ENCODE results near the gene ANXA10.
"Not testable (repeated sequence)": the region's sequence is repeated elsewhere in the genome, so short reads cannot be mapped to it uniquely, and the experiment has no call there.

The ANXA10 gene

DNA sequence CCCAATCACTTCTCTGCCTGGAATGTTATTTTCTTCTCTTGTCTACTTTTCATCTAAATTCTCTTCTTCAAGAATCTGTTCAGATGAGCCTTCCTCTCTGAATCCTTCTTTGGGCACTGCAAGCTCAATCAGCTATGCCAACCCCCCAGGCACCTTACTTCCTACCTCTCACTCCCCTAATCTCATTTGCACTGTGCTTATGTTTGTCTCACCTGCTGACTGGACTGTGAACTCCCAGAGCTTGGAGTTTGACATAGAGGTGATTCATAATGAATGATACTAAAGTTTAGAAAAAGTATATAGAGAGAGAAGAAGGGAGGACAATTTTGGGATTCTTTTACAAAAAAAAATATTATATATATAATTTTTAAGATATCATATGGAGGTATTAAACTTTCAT lies 36.3 kb downstream of the ANXA10 start:
- TF ChIP-seq PKNOX1 (IDR thresholded peaks at IDR 0.05) (no peak), L3MBTL2 (conservative IDR thresholded peaks at IDR 0.05) (no peak), TARDBP (IDR thresholded peaks at IDR 0.05) (no peak), CTBP1 (IDR thresholded peaks at IDR 0.05; ENCODE audit: borderline replicate concordance) (no peak), ELF4 (IDR thresholded peaks at IDR 0.05) (no peak), SUZ12 (IDR thresholded peaks at IDR 0.05) (no peak), HDGF (IDR thresholded peaks at IDR 0.05; ENCODE audit: borderline replicate concordance) (no peak), BHLHE40 (IDR thresholded peaks at IDR 0.05; ENCODE audit: borderline replicate concordance) (no peak), FOXA1 (IDR thresholded peaks at IDR 0.05) (no peak), NFRKB (IDR thresholded peaks at IDR 0.05) (no peak), FOXK2 (IDR thresholded peaks at IDR 0.05) (no peak), ARNT (IDR thresholded peaks at IDR 0.05) (no peak), ZNF384 (IDR thresholded peaks at IDR 0.05) (no peak), SP1 (IDR thresholded peaks at IDR 0.05) (no peak), LEF1 (IDR thresholded peaks at IDR 0.05; ENCODE audit: borderline replicate concordance) (no peak), FOXM1 (IDR thresholded peaks at IDR 0.05; ENCODE audit: borderline replicate concordance) (no peak)
- CTCF ChIA-PET, result no interaction called here
- POLR2A ChIA-PET, result no interaction called here
- DNase-seq (ENCODE audit: extremely low spot score), result no peak

- CTCF ChIA-PET, result no interaction called here
- no peak for DNase-seq (ENCODE audit: extremely low spot score)
- TF ChIP-seq HDGF (IDR thresholded peaks at IDR 0.05; ENCODE audit: borderline replicate concordance) (no peak), ZNF384 (IDR thresholded peaks at IDR 0.05) (no peak), PKNOX1 (IDR thresholded peaks at IDR 0.05) (no peak), SP1 (IDR thresholded peaks at IDR 0.05) (no peak), CTBP1 (IDR thresholded peaks at IDR 0.05; ENCODE audit: borderline replicate concordance) (no peak), ARNT (IDR thresholded peaks at IDR 0.05) (no peak), TARDBP (IDR thresholded peaks at IDR 0.05) (no peak), NFRKB (IDR thresholded peaks at IDR 0.05) (no peak), BHLHE40 (IDR thresholded peaks at IDR 0.05; ENCODE audit: borderline replicate concordance) (no peak), FOXA1 (IDR thresholded peaks at IDR 0.05) (no peak), FOXK2 (IDR thresholded peaks at IDR 0.05) (no peak), LEF1 (IDR thresholded peaks at IDR 0.05; ENCODE audit: borderline replicate concordance) (no peak), L3MBTL2 (conservative IDR thresholded peaks at IDR 0.05) (no peak), ELF4 (IDR thresholded peaks at IDR 0.05) (no peak)
- POLR2A ChIA-PET, result no interaction called here
These were observed 36.9 kb downstream of the ANXA10 start for GRCh38 chr4:168129046-168129772.

DNA sequence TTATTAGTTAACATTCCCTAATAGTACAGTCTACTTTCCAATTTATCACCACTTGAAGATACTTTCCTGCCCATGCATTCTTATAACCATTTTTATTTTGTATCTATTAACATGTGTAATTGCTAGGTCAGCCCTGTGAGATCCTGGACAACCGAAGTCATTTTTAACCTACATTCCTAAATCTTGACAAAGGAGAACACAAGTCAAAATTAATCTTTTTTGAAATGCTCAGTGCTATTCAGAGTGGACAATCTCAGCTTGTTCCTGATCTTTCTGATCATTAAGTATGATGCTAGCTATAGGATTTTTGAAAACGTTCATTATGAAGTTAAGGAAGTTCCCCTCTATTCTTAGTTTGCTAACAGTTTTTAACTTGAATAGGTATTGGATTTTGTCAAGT lies 37.5 kb downstream of the ANXA10 start:
- TF ChIP-seq FOXM1 (IDR thresholded peaks at IDR 0.05; ENCODE audit: borderline replicate concordance), result no peak
- TF ChIP-seq ARNT (IDR thresholded peaks at IDR 0.05), result no peak
- TF ChIP-seq SP1 (IDR thresholded peaks at IDR 0.05), result no peak
- TF ChIP-seq L3MBTL2 (conservative IDR thresholded peaks at IDR 0.05), result no peak
- no peak for DNase-seq (ENCODE audit: extremely low spot score)
- POLR2A ChIA-PET, result no interaction called here
- CTCF ChIA-PET, result no interaction called here

DNA sequence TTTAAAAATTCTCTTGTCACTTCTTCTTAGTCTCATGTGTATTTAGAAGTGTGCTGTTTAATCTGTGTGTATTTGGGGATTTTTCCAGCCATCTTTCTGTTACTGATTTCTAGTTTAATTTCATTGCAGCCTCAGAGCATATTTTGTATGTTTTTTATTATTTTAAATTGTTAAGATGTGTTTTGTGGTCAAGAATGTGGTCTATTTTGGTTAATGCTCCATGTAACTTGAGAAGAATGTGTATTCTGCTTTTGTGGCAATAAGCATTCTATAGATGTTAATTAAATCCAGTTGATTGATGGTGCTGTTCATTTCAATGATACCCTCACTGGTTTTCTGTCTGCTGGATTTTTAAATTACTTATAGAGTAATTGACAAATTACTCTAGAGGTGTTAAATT lies 38.9 kb downstream of the ANXA10 start:
- ChIA-PET POLR2A (no interaction called here), CTCF (no interaction called here)
- no peak for TF ChIP-seq SUZ12 (IDR thresholded peaks at IDR 0.05)
- TF ChIP-seq FOXA1 (IDR thresholded peaks at IDR 0.05), result no peak
- TF ChIP-seq SP1 (IDR thresholded peaks at IDR 0.05), result no peak
- no peak for DNase-seq (ENCODE audit: extremely low spot score)

DNA sequence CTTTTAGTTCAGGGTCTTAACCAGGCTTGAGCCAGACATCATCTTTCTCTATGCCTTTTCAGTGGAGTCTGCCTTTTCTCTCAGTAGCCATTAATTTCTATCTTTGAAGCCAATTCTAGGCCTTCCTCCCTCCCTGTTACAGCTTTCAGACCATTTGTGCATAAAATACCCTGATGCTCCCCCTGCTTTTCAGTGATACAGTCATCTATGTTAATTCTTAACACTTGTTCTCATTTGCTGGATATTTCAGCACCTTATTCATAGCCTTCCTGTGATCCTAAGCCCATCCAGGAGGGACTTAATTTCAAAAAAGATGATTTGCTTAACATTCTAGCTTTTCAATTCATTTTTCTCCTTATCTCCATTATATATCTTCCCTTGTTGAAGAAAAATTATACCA lies 42.3 kb downstream of the ANXA10 start:
- no peak for DNase-seq (ENCODE audit: extremely low spot score)
- ChIA-PET CTCF (no interaction called here), POLR2A (no interaction called here)
- TF ChIP-seq TARDBP (IDR thresholded peaks at IDR 0.05) (no peak), FOXK2 (IDR thresholded peaks at IDR 0.05) (no peak), ELF4 (IDR thresholded peaks at IDR 0.05) (no peak), SUZ12 (IDR thresholded peaks at IDR 0.05) (no peak), CTBP1 (IDR thresholded peaks at IDR 0.05; ENCODE audit: borderline replicate concordance) (no peak), BHLHE40 (IDR thresholded peaks at IDR 0.05; ENCODE audit: borderline replicate concordance) (no peak), SP1 (IDR thresholded peaks at IDR 0.05) (no peak), FOXM1 (IDR thresholded peaks at IDR 0.05; ENCODE audit: borderline replicate concordance) (no peak), L3MBTL2 (conservative IDR thresholded peaks at IDR 0.05) (no peak), NFRKB (IDR thresholded peaks at IDR 0.05) (no peak)

- DNase-seq (ENCODE audit: extremely low spot score); POLR2A ChIA-PET; CTCF ChIA-PET: not testable (repeated sequence)
These were observed 43.5 kb downstream of the ANXA10 start for GRCh38 chr4:168135860-168136259.

- DNase-seq (ENCODE audit: extremely low spot score); CTCF ChIA-PET; POLR2A ChIA-PET: not testable (repeated sequence)
These were observed 45.4 kb downstream of the ANXA10 start for GRCh38 chr4:168137695-168138094.

- CTCF ChIA-PET, result no interaction called here
These were observed 45.8 kb downstream of the ANXA10 start for GRCh38 chr4:168138143-168138542.

More at GRCh38 chr4:168138143-168138542, 45.8 kb downstream of the ANXA10 start:
- no peak for DNase-seq (ENCODE audit: extremely low spot score)
- POLR2A ChIA-PET, result no interaction called here
- no peak for TF ChIP-seq BHLHE40 (IDR thresholded peaks at IDR 0.05; ENCODE audit: borderline replicate concordance)
- TF ChIP-seq L3MBTL2 (conservative IDR thresholded peaks at IDR 0.05), result no peak
- no peak for TF ChIP-seq CTBP1 (IDR thresholded peaks at IDR 0.05; ENCODE audit: borderline replicate concordance)
- no peak for TF ChIP-seq SUZ12 (IDR thresholded peaks at IDR 0.05)
- TF ChIP-seq PKNOX1 (IDR thresholded peaks at IDR 0.05), result no peak
- TF ChIP-seq FOXM1 (IDR thresholded peaks at IDR 0.05; ENCODE audit: borderline replicate concordance), result no peak
- no peak for TF ChIP-seq HDGF (IDR thresholded peaks at IDR 0.05; ENCODE audit: borderline replicate concordance)
- no peak for TF ChIP-seq FOXK2 (IDR thresholded peaks at IDR 0.05)
- no peak for TF ChIP-seq TARDBP (IDR thresholded peaks at IDR 0.05)
- TF ChIP-seq ZNF384 (IDR thresholded peaks at IDR 0.05), result no peak
- TF ChIP-seq ELF4 (IDR thresholded peaks at IDR 0.05), result no peak
- no peak for TF ChIP-seq ARNT (IDR thresholded peaks at IDR 0.05)
- no peak for TF ChIP-seq NFRKB (IDR thresholded peaks at IDR 0.05)
- TF ChIP-seq FOXA1 (IDR thresholded peaks at IDR 0.05), result no peak
- no peak for TF ChIP-seq LEF1 (IDR thresholded peaks at IDR 0.05; ENCODE audit: borderline replicate concordance)
- TF ChIP-seq SP1 (IDR thresholded peaks at IDR 0.05), result no peak
